HG02759 (cell line): ENCODE measurements around the gene ACTR1B.
"Not testable (repeated sequence)": the region's sequence is repeated elsewhere in the genome, so short reads cannot be mapped to it uniquely, and the experiment has no call there.

Source experiments
- ATAC-seq: cut with Tn5 transposase; IDR thresholded peaks from one replicate; pipeline ENCODE4 v1.9.1; 2021; ENCODE audit warnings: mild to moderate bottlenecking, moderate library complexity; ENCODE audit not compliant: unreplicated experiment

Gene ACTR1B

GRCh38 chr2:97659256-97660043 is 4.4 kb downstream of the ACTR1B start:
- ATAC-seq, result no peak

GRCh38 chr2:97658691-97659157 is 5.1 kb downstream of the ACTR1B start:
- no peak for ATAC-seq

DNA sequence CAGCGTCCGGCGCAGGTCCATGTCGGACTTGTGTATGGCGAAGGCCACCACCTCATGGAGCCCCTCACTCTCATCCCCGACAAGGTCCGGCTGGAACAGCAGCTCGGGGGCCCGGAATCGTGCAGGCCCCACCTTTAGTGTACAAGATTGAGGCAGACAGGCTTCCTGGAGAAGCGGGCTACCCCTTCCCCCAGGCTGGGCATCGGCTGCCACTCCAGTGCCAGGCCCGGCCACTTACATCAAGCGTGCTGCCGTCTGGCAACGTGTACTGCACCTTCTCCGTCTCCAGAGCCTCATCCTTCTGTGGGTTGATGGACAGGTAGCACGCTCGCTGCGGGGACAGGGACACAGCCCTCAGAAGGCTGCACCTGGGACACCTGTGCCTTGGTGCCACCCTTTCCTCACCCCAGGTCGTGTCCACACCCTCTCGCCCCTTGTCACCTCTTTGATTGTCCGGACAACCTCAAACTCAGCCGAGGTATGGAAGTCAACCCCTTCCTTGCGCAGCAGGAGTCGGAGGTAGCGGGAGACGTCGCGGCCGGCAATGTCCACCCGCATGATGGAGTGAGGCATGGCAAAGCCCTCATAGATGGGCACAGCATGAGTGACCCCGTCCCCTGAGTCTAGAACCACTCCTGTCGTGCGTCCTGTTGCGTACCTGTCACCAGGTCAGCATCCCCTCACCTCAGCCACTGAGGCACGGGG is 5.7 kb downstream of the ACTR1B start:
- ATAC-seq, result no peak

DNA sequence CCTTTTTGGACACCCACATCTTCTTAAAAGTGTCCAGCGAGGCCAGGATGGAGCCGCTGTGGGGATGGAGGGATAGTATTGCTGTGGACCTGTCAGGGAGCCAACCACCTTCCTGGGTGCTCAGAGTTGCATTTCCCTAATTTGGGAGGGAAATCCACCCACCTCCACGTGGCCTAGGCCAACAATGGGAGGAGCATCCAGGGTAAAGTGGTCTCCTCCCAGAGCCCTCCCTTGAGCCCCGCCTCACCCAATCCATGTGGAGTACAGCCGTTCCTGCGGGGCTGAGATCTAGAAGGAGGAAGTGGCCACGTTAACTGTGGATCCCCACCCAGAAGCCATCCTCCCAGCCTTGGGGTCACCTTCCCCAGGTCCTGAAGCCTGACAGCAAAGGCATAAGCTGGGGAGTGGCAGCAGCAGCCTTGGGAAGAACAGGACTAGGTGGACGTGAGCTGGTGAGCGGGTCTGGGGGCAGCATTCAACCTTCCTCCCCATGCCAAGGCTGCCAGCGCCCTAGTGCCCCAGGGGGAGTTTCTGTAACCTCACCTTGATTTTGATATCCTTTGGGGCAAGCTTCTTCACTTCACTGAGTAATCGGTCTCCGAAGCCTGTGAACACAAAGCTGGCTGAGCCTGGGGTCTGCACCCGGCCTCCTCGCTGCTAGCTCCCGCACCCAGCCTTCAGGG is 6.8 kb downstream of the ACTR1B start:
- ATAC-seq, result no peak

GRCh38 chr2:97656129-97656755 is 7.6 kb downstream of the ACTR1B start:
- ATAC-seq, result no peak

DNA sequence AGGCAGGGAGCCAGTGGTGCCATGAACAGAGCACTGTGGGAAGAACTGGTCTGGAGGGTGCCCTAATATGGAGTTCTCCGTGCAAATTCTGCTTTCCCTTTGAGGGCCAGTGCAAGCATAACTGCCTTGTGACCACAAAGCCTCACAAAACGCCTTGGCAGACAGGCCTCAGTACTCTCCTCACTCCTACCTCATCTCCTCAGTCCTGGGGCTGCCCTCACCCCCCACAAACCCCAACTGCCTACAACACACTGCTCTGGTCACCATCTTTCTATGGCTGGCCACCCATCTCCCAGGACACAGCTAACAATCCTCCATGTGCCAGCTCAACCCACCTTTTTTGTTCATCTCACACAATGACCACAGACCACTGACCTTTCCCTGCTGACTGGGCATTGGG is 9.1 kb downstream of the ACTR1B start:
- ATAC-seq, result no peak

DNA sequence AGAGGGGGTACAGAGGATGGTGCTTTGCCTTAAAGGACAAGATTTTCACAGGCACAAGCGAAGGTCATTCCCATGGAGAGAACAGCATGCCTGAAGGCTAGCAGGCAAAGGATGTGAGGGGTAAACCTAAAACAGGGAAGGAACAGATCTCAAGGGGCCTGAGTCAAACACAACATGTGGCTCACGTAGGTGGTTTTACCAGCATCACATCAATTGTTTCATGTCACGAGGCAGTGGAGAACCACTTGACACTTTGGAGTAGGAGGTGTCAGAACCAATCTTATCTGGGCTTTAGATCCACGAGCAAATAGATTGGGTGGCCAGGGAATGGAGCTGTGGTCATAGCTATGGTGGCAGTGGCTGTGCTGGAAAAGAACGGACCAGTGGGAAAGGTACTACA is 9.5 kb downstream of the ACTR1B start:
- ATAC-seq, result no peak

DNA sequence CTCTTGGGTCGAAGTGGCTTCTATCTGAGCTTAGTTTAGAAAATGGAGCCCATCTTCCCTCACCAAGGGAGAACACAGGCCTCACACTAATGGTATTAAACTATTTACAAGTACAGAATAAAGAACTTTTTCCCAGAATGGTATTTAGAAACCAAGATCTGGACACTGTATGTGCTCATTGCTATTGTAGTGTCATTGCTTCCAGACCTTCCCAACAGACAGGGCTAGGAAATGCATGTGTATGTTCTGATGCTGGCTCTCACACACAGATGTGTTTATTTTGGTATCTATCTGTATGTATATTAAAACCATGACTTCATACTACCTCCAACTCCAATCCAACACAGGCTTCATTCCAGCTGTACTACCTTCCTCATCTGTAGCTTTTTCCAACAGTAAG is 10.0 kb downstream of the ACTR1B start:
- no peak for ATAC-seq

- ATAC-seq, result no peak
These were observed 10.4 kb downstream of the ACTR1B start for GRCh38 chr2:97653473-97653872.

- ATAC-seq, result no peak
These were observed 12.7 kb downstream of the ACTR1B start for GRCh38 chr2:97651114-97651513.

GRCh38 chr2:97646977-97647376 is 16.9 kb downstream of the ACTR1B start:
- ATAC-seq, result no peak

DNA sequence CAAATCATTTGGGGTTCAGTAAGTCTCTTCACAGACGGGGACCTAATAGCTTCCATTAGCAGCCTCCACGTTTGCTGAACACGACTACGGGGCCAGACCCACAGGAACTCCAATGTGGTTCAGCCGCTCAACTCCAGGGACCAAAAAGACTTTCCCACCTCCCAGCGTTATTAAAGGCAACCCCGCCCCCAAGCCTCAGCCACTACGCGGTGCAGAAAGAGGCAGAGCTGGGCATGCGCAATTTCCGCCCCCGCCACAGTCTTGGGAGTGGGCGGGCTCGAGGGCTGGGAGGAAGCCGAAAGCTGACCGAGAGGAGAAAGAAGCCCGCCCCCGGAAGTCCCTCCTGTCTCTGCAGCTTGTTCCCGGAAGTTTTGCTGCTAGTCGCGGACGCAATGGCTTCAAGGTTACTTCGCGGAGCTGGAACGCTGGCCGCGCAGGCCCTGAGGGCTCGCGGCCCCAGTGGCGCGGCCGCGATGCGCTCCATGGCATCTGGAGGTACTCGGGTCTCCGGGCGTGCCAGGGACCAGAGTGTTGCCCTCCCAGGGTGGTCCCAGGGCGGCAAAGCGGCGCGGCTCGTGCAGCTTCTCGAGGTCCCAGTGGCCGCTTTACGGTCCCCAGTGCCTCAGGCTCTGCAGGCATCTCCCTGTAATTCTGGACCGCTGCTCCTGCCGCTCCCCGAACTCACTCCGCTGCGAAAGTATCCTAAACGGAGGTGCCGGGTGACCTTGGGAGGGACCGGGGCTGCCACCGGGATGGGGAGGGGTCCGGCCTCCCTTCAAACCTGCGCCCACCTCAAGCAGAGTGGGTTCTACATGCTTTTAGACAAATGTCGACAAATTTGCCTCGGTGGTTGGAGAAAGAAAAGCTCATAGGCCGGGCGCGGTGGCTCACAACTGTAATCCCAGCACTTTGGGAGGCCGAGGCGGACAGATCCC is 17.9 kb downstream of the ACTR1B start, which contains the start of gene COX5B:
Gene COX5B (plus strand): TSS at position 368 of the 935 bp plus-strand sequence. CDS start 25 bp downstream, at position 393.
- peak; percentile 97 for ATAC-seq

DNA sequence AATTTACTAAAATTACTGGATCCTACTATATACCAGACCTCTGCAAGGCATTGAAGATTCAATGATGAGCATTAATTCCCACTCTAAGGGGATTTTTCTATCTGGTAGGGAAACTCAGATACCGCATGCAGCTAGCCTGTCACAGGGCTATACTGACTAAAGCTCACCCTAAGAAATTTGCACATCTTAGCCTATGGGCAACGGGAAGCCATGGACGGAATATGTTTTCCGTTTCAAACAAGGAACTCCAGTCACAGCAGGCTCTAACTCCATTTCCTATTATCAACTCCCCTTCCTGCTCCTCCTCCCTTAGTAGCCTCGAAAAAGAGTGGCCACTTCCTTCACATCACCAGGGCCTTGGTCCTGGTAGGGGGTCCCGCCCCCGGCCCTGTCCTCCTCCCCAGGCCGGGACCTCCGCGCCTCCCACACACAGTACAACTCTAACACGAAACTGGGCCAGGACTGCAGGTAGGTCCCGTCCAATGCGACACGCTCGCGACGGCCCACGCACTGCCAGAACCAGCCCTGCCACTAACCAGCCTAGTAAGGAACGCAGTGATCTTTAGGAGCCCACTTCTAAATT is 18.6 kb downstream of the ACTR1B start:
- peak; percentile 39 for ATAC-seq

GRCh38 chr2:97644023-97644717 is 19.7 kb downstream of the ACTR1B start:
- no peak for ATAC-seq

DNA sequence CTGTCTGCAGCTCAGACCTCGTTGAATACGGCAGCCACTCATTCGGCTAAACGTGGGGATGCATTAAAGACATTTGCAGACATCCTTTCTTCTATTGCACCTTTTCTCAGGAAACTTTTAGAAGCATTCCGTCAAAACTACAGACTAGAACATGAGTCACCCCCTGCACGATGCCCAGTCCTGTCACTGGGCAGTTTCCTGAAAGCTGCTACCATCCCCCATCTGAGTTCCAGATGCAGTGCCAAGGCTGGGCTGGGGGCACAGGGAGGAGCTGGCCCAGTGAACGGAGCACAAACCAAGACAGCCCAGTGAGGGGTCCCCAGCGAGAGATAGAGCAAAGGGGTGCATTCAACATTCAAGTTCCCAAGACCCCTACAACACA is 37.8 kb downstream of the ACTR1B start:
- ATAC-seq, result not testable (repeated sequence)

DNA sequence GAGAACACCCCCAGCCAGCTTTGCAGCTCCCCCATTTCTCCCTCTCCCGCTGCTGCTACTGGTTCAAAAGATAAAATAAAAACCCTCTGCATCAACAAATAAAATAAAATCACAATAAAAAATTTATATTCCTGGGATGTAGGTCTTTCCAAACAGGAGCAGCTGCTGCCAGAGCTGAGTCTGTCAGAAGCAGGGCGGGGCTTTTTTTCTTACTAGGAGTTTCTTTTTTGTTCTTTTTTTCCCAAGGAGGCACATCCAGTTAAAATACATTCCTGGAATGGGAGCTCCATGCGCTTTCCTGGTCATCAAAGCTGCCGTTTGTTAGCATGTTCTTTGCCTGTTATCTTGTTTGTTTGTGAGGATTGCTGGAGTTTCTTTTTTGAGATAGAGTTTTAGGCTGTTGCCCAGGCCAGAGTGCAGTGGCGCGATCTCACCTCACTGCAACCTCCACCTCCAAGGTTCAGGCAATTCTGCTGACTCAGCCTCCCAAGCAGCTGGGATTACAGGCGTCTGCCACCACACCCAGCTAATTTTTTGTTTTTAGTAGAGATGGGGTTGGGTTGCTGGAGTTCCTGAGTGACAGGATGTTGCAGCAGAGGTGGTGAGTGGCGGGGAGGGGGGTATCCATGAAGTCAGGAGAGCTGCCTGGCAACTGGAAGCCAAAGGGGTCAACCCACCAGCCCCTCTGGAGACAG is 38.3 kb downstream of the ACTR1B start:
- not testable (repeated sequence) for ATAC-seq

DNA sequence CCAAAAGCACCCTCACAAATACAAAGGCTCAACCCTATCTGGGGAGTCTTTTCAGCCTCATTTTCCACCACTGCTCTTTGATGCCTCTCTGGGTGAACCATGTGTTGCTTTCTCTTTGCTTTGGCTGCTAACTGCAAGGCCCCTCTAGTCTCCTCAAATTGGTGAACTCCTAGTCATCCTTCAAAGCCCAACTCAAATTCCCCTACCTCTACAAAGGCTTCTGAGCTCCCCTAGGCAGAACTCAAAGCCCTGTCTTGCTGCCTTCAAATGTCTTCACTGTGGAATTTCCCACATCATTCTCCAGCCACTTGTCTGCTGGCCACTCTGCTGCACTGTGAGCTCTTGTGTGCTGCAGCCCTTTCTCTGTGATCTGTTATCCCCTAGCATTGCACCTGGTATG is 40.9 kb downstream of the ACTR1B start:
- ATAC-seq, result not testable (repeated sequence)

DNA sequence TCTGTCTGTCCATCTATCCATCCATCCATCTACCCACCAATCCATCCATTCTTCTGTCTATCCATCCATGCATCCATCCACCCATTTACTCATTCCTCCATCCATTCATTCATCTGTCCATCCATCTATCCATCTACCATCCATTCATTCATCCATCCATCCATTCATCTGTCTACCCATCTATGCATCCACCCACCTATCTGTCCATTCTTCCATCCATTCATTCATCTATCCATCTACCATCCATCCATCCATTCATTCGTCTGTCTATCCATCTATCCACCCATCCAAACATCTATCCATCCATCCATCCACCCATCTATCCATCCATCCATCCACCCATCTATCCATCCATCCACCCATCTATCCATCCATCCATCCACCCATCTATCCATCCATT is 43.4 kb downstream of the ACTR1B start:
- not testable (repeated sequence) for ATAC-seq
